Spleen (tissue), 7 donors: ENCODE measurements around the gene GART.
"Not testable (repeated sequence)": the region's sequence is repeated elsewhere in the genome, so short reads cannot be mapped to it uniquely, and the experiment has no call there.

ENCODE experiments used
- CTCF ChIP-seq, 11 experiments: fragments of 200-600 bp in 7 of 11; fragments of 450-650 bp in 4 of 11; sonication (generic) in 4 of 11; IDR thresholded peaks in 8 of 11; conservative IDR thresholded peaks in 3 of 11; 1 replicate in 7 of 11; 2 replicates in 4 of 11; pipeline versions ENCODE4 v1.4.0 to v1.8.0; 2016 to 2021; ENCODE audit warnings: antibody characterized with exemption in 11 of 11, inconsistent platforms in 4 of 11, mild to moderate bottlenecking in 1 of 11
- POLR2A ChIP-seq, 3 donors: fragments of 450-650 bp; IDR thresholded peaks; one replicate each; pipeline ENCODE4 v1.5.1; 2017; ENCODE audit warnings: antibody characterized with exemption in 3 of 3, mild to moderate bottlenecking in 1 of 3
- POLR2AphosphoS5 ChIP-seq, 3 donors: sonication (generic); formaldehyde crosslinking; IDR thresholded peaks; one replicate each; pipeline ENCODE4 v1.5.1; 2017; ENCODE audit warnings: antibody characterized with exemption in 3 of 3
- donor health status: DM: no; HTN: no; CAD: no; lungs with moderate emphysema.
- donor health status: DM: no; HTN: no; CAD: no.
- donor health status: DM: no; HTN: no; CAD: no.

GRCh38 chr21:33576741-33577141, 34.8 kb upstream of the GART start:
- TF ChIP-seq CTCF (IDR thresholded peaks at IDR 0.05 in 8 of 11, conservative IDR thresholded peaks at IDR 0.05 in 3 of 11); POLR2A (IDR thresholded peaks at IDR 0.05); POLR2AphosphoS5 (IDR thresholded peaks at IDR 0.05): not testable (repeated sequence)
